ENCODE results near the gene TMC3. TPM values are rescaled to one million over a fixed set of nuclear protein-coding genes. Genes with fewer than 3 reads are reported as not detected.

The TMC3 gene
- polyA plus RNA-seq, 4 donors = 0.14 to 0.29 (median 0.20) TPM

DNA sequence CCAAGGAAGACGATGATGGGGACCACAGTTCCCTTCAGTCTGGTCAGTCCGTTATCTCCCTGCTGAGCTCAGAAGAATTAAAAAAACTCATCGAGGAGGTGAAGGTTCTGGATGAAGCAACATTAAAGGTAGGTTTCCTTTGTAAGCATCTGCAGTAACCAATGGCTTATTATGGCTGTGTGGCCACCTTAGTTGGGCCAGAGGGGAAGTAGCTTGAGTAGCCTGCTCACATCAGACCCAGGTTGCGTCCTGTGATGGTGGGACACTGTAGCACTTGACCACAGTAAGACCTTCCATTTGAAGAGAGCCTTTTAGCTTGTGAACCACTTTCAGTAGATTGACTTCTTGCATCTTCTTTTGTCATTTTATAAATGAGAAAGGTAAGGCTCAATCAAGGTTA lies 72.6 kb downstream of the TMC3 start:
- no peak for DNase-seq (ENCODE audit: low read depth in 4 of 4, low spot score in 3 of 4)

DNA sequence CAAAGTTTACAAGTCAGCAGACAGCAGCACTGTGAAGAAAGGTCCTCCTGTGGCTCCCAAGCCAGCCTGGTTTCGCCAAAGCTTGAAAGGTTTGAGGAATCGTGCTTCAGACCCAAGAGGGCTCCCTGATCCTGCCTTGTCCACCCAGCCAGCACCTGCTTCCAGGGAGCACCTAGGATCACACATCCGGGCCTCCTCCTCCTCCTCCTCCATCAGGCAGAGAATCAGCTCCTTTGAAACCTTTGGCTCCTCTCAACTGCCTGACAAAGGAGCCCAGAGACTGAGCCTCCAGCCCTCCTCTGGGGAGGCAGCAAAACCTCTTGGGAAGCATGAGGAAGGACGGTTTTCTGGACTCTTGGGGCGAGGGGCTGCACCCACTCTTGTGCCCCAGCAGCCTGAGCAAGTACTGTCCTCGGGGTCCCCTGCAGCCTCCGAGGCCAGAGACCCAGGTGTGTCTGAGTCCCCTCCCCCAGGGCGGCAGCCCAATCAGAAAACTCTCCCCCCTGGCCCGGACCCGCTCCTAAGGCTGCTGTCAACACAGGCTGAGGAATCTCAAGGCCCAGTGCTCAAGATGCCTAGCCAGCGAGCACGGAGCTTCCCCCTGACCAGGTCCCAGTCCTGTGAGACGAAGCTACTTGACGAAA lies 74.3 kb downstream of the TMC3 start:
- DNase-seq (ENCODE audit: low read depth in 4 of 4, low spot score in 3 of 4) = no peak

DNA sequence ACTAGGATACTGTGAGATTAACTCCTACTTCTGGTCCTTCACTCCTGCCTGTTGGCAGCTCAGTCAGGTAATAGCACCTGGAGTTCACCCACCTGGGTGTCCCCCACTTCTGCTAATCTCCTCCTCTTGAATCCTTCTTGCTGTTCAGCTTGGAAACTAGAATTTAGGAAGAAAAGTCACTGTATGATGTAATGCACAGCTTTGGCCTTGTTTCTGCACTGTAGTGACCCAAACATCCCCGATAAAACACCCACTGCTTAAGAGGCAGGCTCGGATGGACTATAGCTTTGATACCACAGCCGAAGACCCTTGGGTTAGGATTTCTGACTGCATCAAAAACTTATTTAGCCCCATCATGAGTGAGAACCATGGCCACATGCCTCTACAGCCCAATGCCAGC lies 74.9 kb downstream of the TMC3 start:
- no peak for DNase-seq (ENCODE audit: low read depth in 4 of 4, low spot score in 3 of 4)

DNA sequence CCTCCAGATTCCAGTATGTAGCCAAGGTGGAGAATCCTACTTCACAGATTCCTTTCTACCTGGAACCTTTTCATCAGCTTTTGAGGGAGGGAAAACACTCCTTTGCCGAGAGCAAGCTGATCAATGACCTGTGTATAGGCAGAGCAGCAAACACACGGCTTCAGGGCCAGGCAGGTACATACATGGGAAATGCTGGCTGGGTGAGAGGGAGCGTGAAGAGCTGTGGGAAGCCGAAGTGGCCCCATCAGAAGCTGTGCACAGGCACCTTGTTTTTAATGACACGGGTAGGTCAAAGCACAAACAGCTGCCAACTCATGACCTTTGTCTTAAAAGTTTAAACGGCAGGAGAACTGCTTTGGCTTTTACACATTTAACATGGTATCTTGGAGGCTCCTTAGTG lies 75.4 kb downstream of the TMC3 start:
- DNase-seq (ENCODE audit: low read depth in 4 of 4, low spot score in 3 of 4) = no peak

DNA sequence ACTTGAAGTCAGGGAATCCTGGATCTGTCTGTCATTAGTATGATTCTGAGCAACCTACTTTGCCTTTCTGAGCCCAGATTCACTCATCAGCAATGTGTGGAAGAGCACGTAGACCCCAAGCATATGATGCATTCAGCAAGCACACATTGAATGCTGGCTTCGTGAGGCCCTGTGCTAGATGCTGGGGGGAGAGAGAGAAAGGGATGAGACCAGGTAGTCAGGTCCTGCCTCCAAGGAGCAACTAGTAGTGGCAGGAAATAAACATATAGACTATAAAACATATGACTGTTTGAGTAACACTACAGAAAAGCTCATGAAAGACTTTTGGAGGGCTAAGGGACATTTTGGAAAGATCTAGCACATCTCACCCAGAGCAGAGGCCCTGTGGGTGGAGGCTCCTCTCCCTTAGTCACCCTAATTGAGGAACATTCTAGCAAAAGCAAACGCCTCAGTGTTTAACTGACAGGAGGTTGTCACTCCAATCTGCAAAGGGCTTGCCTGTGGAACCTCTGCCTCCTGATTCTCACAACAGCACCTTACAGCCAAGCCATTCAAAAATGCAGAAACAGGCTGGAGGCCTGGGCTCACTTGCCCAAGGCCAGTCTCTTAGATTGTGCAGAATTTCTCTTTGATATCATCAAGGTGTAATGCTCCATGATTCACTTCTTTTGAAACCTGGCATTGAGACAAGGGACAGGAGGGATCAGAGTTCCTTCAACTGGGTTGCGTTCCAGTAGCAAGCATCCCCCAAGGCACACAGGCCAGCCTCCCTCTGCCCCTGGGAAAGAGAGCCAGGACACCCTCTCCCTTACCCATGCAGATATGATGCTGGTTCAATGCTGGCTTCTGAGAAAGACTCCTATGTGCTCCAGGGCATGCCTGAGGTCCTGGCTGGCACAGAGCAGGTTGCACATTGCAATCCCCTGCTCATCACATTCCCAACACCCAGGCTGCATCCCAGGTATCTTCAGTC lies 76.1 kb downstream of the TMC3 start:
- no peak for DNase-seq (ENCODE audit: low read depth in 4 of 4, low spot score in 3 of 4)

DNA sequence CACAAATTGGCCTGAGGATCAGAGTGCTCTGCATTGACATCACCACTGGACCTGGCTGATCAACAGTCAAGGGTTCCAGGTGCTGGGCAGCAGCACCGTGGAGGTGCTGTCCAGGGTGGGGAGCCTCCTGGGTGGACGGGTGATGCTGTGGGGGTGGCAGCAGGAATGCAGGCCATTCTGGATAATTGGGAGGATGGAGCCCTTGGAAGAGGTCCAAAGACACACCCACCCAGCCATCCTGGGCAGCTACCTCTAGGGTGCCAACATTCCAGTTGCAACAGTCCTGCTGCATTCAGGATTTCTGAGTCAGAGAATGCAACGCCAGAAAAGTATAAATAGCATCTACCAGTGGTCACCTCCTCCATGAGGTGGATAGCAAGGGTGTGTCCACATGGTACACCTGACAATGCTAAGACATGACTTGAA lies 76.9 kb downstream of the TMC3 start:
- DNase-seq (ENCODE audit: low read depth in 4 of 4, low spot score in 3 of 4) = no peak

DNA sequence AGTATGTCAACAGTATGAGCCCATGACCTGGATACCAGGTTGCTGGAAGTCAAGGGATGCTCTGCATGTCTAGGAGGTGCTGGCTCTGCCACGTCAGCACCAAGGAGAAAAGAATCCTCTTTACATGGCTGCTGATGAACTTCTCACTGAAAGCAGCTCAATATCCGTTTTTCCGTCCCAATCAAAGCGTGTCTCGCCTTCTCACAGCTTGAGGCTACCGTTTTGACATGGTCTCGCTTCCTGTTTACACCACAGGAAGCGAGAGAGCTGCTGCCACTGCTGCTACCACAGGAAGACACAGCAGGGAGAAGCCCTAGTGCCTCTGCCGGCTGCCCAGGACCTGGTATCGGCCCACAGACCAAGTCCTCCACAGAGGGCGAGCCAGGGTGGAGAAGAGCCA lies 77.3 kb downstream of the TMC3 start:
- no peak for DNase-seq (ENCODE audit: low read depth in 4 of 4, low spot score in 3 of 4)

DNA sequence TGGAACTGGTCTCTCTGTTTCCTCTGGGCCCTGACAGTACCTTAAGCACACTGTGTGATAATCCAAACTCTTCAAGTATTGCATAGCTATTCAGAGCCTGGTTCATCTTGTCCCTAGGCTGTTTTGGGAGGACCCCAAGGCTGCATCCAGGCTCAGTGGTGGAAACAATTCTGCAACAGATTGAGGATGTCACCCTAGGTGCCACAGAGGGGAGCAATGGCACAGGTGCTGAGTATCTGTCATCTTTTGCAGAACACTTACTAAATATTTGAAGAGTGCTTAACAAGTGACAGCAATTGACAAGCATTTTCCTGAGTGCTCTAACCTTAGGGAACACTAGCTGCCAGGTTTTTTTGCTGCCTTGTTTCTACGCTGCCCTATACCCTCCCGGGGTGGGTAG lies 77.8 kb downstream of the TMC3 start:
- no peak for DNase-seq (ENCODE audit: low read depth in 4 of 4, low spot score in 3 of 4)

DNA sequence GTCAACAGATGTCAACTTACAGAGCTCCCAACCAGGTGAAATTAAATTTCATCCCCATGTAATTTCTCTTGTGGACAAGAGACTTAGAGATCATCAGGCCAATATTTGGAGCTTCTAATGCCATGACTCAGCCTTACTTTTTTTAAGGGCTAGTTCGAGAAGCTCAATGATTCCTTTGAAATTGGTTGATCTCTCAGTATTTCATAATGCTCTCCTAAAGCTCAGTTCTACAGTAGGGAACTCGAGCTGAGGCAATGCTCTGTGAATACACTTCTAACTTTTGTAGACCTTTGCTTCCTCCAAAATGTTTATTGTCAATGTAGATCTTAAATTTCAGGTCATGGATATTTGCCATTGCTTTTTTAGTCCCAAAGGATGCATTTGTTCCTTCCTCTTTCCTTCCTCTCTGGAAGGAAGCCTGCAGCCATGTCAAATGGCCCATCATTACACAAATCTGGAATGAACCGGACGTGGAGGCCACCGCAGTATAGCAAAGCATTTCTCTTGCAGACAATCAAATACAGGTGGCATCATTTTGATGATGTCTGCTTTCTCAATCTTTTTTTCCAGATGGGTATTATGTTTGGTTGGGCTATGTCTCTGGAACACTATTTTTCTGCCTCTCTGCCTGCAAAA lies 78.4 kb downstream of the TMC3 start:
- no peak for DNase-seq (ENCODE audit: low read depth in 4 of 4, low spot score in 3 of 4)

DNA sequence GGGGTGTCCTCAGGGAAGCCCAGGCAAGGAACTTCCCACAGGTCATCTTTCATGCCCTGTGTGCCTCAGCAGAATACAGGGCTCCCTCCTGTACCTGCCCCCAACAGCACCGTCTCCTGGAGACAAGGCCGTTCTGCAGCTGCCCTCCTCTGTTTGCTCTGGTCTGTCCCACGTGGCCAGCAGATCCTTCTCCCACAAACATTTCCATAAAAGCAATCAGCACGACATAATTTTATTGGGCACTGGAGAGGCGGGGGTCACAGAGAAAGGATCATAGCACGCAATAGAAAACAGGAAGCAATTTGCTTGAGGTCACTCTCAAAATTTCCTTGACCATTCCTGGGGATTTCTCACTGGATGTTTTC lies 79.5 kb downstream of the TMC3 start:
- no peak for DNase-seq (ENCODE audit: low read depth in 4 of 4, low spot score in 3 of 4)

DNA sequence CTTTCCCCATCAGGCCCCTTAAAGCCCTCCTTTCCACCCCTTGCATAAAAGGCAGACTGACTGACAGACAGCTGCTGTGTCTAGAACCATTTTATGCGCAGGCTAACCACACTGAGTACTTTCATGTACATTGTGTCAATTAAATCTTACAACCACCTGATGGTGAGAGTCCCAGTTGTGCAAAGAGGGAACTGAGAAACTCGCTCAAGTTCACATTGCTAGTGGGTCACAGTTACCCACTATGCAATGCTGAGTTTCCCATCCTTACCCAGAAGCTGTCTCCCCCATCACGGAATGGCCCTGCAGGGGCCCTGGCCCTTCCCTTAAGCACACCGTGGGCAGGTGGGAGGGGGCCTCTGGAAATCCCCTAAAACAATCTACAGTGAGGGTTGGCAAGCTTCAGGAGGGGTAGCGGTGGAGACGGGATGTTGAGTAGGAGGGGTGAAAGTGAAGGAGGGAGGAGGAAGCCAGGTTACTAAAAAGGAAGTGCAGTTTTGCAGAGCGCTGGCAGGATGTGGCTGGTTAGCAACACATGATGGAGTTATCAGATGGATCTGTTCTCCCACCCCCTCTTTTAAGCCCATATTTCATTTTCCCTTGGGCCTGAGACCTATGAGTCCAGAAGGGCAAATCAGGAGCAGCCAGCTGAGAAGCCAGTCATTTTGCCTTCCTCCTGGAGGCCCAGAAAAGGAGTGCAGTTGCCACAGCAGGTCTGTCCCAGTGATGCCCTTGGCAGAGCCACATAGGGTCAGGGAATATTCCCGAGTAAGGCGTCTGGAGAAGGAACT lies 80.1 kb downstream of the TMC3 start:
- DNase-seq (ENCODE audit: low read depth in 4 of 4, low spot score in 3 of 4) = no peak

DNA sequence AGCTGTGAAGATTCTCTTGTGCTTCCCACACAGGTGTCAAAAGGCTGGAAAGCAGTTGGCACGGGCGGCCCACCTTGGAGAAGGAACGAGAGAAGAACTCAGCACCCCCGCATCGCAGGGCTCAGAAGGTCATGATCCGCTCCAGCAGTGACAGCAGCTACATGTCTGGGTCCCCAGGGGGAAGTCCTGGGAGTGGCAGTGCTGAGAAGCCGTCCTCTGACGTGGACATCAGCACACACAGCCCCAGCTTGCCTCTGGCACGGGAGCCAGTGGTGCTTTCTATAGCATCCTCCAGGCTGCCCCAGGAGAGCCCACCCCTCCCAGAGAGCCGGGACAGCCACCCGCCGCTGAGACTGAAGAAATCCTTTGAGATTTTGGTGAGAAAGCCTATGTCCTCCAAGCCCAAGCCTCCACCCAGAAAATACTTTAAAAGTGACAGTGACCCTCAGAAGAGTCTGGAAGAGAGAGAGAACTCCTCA lies 81.5 kb downstream of the TMC3 start:
- no peak for DNase-seq (ENCODE audit: low read depth in 4 of 4, low spot score in 3 of 4)

DNA sequence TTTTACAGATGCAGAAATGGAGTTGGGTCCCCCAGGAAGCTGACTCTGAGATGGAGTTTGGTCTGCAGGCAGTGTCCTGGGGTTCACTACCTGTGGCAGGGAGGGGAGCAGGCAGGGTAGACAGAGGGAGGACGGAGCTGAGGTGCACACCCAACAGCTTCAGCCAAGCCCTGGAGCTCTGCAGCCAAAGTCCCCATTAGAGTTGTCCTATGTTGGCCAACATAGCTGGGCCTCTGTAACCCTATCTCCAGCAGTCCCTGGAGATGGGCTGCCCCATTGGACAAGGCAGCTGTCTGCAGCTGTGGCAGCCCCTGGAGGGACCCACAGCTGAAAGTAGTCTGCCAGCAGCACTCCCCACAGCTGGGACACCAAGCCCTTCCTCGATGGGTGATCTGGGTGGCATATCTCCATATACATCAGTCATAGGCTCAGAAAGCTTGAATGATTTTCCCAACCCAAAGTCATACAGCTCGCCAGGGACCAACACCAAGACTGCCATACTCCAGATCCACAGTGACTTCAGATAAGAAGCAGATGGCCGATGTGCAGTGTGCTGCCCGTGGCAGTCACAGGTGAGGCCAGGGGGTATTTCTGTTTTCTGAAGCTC lies 82.0 kb downstream of the TMC3 start:
- no peak for DNase-seq (ENCODE audit: low read depth in 4 of 4, low spot score in 3 of 4)

DNA sequence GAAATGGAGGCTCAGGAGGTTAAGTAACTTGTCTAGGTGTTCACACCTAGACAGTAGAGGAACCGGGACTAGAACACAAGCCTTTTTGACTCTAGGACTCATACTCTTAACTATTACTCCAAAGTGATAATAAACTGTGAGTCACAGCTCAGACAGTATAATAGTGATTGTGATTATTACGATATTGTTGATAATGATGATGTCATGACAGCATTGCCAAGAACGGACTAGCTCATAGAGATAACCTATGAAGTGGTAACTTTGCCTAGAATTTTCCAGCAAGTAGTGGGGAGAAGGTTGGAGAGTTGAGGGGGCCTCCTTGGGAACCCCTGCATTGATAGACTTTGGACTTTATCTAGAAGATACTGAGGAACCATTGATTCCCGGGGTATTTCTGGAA lies 84.1 kb downstream of the TMC3 start:
- no peak for DNase-seq (ENCODE audit: low read depth in 4 of 4, low spot score in 3 of 4)

DNA sequence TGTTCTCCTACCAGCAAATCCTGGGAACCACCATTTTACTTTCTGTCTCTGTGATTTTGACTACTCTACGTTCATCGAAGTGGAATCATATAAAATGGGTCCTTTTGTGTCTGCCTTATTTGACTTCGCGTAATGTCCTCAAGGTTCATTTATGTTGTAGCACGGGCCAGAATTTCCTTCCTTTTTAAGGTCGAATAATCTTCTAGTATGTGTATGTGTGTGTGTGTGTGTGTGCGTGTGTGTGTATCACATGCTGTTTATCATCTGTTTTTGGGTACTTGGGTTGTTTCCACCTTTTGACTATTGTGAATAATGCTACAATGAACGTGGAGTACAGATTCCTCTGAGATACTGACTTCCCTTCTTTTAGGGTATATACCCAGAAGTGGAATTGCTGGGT lies 85.4 kb downstream of the TMC3 start:
- no peak for DNase-seq (ENCODE audit: low read depth in 4 of 4, low spot score in 3 of 4)

DNA sequence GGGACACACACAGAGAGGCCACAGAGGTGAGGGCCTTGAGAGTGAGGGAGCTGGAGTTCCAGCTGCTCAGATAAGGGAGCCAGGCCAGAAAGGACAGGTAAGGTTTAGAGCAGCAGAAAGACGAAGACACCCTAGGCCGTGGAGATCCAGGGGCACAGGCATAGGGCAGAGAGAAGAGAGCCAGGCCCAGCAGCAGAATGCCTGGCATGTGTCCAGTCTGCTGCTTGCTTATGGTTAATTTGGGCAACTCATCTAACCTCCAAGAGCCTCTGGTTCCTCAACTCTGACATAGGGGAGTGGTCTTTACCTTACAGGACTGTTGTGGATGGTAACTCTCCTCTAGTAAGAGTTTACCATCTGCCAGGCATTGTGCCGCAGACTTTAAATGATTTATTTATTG lies 86.0 kb downstream of the TMC3 start:
- no peak for DNase-seq (ENCODE audit: low read depth in 4 of 4, low spot score in 3 of 4)

DNA sequence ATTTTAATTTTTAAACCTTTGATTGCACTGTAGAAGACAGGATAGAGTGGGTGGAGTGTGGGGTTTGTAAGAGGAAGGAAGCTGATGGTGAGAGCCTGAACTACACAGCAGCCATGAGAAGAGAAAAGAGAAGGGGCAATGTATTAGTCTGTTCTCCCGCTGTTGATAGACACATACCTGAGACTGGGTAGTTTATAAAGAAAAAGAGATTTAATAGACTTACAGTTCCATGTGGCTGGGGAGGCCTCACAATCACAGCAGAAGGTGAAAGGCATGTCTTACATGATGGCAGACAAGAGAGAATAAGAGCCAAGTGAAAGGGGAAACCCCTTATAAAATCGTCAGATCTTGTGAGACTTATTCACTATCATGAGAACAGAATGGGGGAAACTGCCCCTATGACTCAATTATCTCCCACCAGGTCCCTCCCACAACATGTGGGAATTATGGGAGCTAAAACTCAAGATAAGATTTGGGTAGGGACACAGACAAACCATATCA lies 87.3 kb downstream of the TMC3 start:
- DNase-seq (ENCODE audit: low read depth in 4 of 4, low spot score in 3 of 4) = no peak

DNA sequence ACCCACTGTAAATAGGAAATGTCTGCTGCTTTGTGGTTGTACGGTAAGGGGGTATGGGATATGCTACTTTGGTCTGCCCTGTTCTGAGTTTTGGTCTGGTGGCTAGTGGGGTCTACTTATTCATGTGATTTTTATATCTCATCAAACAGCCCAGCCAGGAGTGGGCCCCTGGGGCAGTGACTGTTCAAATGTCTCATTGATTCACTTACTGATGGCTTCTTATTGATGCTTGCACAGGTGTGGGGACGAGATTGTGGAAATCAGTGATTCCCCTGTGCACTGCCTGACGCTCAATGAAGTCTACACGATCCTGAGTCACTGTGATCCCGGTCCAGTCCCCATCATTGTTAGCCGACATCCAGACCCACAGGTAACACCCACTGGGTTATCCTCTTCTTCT lies 88.6 kb downstream of the TMC3 start:
- DNase-seq (ENCODE audit: low read depth in 4 of 4, low spot score in 3 of 4) = no peak

DNA sequence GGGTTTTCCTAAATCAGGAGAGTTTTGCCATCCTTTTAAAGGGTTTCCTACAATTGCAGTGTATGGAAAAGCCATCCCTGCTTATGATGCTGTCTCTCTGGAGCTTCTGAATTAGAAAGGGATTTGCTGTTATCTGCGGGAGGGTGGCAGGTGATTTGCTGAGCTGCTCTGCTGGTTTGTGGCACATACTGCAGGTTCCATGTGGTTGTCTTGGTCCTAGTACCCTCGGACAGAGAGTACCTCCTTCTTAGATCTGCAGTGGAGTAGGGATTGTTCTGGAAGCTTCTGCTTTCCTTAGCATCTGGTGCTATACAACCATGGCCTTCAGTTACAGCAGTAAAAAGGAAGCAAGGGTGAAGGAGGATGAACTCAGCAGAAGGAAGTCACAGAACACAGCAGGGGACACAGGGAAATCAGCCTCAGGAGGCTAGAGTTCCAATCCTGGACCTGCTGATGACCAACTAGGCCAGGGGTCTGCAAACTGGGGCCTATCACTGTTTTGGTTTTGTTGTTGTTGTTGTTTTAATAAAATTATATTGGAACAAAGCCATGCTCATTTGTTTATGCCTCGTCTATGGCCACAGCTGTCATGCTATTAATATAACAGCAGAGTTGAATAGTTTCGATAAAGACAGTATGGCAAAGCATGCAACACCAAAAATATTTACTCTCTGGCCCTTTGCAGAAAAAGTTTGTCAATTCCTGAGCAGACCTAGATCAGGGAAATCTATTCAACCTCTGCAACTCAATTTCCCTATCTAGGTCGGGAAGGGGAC lies 89.6 kb downstream of the TMC3 start:
- DNase-seq (ENCODE audit: low read depth in 4 of 4, low spot score in 3 of 4) = no peak

All from left renal pelvis (tissue), 4 donors.